ENCODE results near the gene EZR.
A peak's percentile ranks its signal among the peaks of the same experiment; 100 is the strongest.

Gene EZR

GRCh38 chr6:158816803-158817727 lies 2.1 kb downstream of the EZR start:
- DNase-seq = peak; percentile 59

GRCh38 chr6:158816329-158816728 lies 2.8 kb downstream of the EZR start:
- DNase-seq = no peak

- DNase-seq = no peak
These were observed 3.3 kb downstream of the EZR start for GRCh38 chr6:158815907-158816306.

- no peak for DNase-seq
These were observed 3.8 kb downstream of the EZR start for GRCh38 chr6:158815379-158815724.

GRCh38 chr6:158813032-158813431 lies 6.1 kb downstream of the EZR start:
- no peak for DNase-seq

GRCh38 chr6:158812611-158813010 lies 6.6 kb downstream of the EZR start:
- DNase-seq = no peak

- no peak for DNase-seq
These were observed 8.7 kb downstream of the EZR start for GRCh38 chr6:158810155-158811095.

- DNase-seq = no peak
These were observed 10.1 kb downstream of the EZR start for GRCh38 chr6:158808941-158809678.

- DNase-seq = no peak
These were observed 10.7 kb downstream of the EZR start for GRCh38 chr6:158808442-158808833.

GRCh38 chr6:158807515-158808441 lies 11.4 kb downstream of the EZR start:
- no peak for DNase-seq

GRCh38 chr6:158805698-158806377 lies 13.3 kb downstream of the EZR start:
- no peak for DNase-seq

GRCh38 chr6:158804207-158804606 lies 15.0 kb downstream of the EZR start:
- no peak for DNase-seq

GRCh38 chr6:158803733-158804143 lies 15.4 kb downstream of the EZR start:
- no peak for DNase-seq

- DNase-seq = peak; percentile 69
These were observed 17.4 kb downstream of the EZR start for GRCh38 chr6:158801655-158802294.

- DNase-seq = peak; percentile 44
These were observed 19.9 kb downstream of the EZR start for GRCh38 chr6:158799051-158799792.

- peak; percentile 79 for DNase-seq
These were observed 20.9 kb downstream of the EZR start for GRCh38 chr6:158798311-158798710.

GRCh38 chr6:158797331-158798310 lies 21.5 kb downstream of the EZR start:
- peak; percentile 81 for DNase-seq

- no peak for DNase-seq
These were observed 22.8 kb downstream of the EZR start for GRCh38 chr6:158796353-158796752.

GRCh38 chr6:158795516-158795915 lies 23.7 kb downstream of the EZR start:
- no peak for DNase-seq
